HS-27A (cell line): ENCODE data around the gene HNRNPA3.
"Not testable (repeated sequence)": the region's sequence is repeated elsewhere in the genome, so short reads cannot be mapped to it uniquely, and the experiment has no call there.

ENCODE experiments used
- DNase-seq: peaks from one replicate; pipeline ENCODE4 v3.0.0-alpha.2; 2012; ENCODE audit warnings: low read depth, missing footprints

Gene HNRNPA3

GRCh38 chr2:177188482-177189469, 23.8 kb upstream of the HNRNPA3 start:
- DNase-seq: no peak

GRCh38 chr2:177190941-177191340, 21.7 kb upstream of the HNRNPA3 start:
- no peak for DNase-seq

GRCh38 chr2:177192788-177193187, 19.8 kb upstream of the HNRNPA3 start:
- DNase-seq: no peak

- DNase-seq: no peak
Measured at GRCh38 chr2:177193240-177193639, 19.4 kb upstream of the HNRNPA3 start.

- DNase-seq: no peak
Measured at GRCh38 chr2:177195194-177195593, 17.4 kb upstream of the HNRNPA3 start.

DNA sequence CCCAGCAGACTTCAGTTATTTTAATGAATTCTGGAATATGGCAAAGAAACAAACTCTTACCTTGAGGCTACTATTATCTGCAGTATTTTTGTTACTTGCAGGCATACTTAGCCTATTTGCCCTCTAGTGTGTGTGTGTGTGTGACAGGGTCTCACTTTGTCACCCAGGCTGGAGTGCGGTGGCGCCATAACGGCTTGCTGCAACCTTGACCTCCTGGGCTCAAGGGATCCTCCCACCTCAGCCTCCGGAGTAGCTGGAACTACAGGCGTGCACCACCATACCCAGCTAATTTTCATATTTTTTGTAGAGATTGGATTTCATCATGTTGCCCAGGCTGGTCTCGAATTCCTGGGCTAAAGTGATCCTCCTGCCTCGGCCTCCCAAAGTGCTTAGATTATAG, 12.2 kb upstream of the HNRNPA3 start:
- DNase-seq: not testable (repeated sequence)

GRCh38 chr2:177201919-177202346, 10.7 kb upstream of the HNRNPA3 start:
- DNase-seq: no peak

DNA sequence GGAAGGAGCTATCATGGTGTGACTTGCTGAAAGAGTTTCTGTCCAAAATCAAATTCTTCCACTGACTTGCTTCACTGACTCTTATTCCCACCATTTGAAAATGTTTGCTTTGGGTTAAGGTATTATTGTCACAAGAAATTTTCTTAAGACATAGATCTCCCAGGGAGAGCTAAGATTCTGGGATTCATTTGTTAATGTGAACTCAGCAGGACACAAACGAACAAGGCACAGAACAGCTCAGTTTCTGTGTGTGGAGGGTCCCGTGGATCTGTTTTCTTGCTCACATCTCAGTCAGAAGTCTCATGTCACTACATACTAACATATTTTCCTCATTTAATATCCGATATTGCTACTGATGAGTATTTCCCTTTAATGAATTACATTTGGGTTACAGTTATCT, 8.2 kb upstream of the HNRNPA3 start:
- DNase-seq: no peak

DNA sequence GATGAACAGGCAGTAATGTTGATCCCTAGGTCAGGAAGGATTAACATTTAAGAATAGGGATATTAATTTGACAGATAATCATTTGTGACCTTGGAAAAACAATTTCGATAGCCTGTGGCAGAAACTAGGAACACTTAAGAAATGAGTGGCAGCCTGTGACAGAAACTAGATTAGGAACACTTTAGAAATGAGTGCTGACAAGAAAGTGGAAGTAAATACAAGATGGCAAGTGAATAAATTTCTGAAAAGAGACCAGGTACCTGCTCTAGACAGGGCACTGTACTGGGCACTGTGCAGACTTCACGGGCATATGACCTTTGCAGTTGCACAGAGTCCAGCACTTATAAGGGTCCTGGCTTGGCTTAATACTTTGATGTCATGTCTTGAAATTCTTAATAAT, 5.5 kb upstream of the HNRNPA3 start:
- DNase-seq: no peak

GRCh38 chr2:177211169-177211568, 1.4 kb upstream of the HNRNPA3 start:
- no peak for DNase-seq

GRCh38 chr2:177211576-177212105, 953 bp upstream of the HNRNPA3 start:
- no peak for DNase-seq

- peak; percentile 51 for DNase-seq
Measured at GRCh38 chr2:177212891-177213856, 580 bp downstream of the HNRNPA3 start.

DNA sequence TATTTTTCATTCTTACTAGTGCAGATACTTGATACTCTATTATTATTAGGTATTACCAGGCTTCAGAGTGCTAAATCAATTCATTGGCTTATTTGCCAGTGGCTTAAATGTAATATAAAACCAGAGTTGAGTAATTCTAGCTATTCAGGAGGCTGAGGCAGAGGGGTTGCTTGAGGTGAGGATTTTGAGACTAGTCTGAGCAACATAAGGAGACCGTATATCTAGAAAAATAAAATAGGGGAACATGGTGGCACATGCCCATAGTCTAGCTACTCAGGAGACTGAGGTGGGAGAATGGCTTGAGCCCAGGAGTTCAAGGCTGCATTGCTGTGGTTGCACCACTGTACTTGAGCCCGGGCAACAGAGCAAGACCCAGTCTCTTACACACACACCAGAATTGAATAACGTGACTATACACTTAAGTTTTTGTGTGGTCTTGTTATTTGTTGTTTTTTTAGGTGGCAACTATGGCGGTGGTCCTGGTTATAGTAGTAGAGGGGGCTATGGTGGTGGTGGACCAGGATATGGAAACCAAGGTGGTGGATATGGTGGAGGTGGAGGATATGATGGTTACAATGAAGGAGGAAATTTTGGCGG, 4.8 kb downstream of the HNRNPA3 start:
- DNase-seq: no peak

- DNase-seq: not testable (repeated sequence)
Measured at GRCh38 chr2:177219787-177220186, 7.2 kb downstream of the HNRNPA3 start.

- DNase-seq: no peak
Measured at GRCh38 chr2:177221534-177221933, 8.9 kb downstream of the HNRNPA3 start.

DNA sequence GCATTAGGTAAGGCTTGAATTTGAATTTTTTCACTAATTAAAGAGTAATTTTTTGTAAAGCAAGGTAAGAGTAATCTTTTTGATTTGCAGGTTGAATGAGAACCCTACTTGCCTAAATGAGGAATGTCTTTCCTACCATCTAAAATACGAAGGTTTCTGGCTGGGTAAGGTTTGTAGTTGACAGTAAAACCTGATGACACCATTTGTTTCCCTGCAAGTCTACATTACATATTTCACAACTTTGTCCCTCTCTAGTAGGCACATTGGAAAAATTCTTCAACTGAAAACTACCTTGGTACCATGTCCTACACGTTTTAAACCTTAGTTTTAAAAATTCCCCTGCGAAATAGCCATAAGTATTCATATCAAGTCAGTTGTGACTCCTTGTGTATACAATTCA, 9.4 kb downstream of the HNRNPA3 start:
- DNase-seq: no peak

DNA sequence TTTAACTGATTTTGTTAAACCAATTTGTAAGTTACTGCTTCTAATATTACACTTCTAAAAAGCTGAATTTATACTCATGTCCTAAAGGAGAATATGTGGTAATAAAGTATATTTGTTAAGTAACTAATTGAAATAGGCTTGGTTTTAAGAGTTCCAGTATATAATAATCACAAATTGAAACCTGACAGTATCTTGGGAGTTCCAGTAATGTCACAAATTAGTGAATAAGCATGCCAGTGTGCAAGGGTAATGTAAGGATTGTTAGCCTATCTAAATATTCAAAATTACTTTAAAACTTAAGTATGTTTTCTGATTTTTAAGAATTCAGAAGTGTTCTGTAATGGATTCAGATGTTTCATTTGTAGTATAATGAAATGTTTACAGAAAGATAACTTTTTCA, 10.8 kb downstream of the HNRNPA3 start:
- not testable (repeated sequence) for DNase-seq

DNA sequence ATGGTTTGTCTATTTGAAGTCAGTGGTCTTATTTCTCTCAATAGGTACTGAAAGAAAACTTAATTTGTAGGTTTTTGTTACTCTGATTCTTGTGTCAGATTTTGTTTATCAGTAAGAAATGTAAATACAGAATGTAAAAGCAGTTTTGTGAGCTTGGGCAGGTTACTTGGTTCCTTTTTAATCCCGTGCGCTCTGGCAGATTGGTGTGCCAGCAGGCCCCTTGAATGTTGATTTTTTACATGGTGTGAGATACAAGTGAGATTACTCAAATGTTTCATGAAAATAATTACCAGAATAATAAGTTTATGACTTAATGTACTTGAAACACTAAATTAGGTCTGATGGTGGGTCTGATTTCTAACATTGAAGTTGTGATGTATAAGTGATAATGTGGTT, 13.4 kb downstream of the HNRNPA3 start:
- no peak for DNase-seq

DNA sequence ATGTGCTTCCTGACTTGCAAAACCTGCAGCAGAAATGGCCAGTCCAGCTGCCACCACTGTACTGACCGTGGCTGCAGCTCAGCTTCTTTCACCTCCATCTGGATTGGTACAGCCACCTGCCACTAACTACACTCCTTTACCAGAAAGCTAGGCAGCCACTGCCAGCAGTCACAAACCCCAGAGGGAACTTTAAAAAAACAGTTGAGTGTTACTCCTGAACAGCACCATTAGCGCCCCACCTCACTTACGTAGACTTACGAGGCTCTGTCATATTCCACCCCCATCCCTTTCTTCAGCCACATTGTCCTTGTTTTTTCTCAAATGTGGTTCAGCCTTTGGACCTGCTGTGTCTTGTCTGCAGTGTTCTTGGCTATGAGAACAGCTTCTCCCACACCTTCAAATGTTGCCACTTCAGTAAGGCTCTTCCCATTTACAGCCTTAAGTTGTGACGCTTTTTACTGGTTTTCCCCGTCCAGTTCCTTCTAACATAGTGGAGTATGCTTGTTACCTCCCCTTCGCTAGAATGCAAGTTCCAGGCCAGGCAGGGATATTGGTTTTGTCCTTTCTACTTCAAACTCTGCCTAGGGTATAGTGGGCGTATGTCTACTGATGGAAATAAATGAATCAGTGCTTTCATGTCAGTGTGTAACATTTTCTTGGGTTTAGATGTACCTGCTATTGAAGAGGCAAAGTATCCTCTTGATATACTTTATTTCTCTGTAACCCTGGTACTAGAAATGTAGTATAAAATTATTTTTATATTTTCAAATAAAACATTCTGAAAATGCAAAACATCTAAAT, 17.0 kb downstream of the HNRNPA3 start:
- DNase-seq: no peak

DNA sequence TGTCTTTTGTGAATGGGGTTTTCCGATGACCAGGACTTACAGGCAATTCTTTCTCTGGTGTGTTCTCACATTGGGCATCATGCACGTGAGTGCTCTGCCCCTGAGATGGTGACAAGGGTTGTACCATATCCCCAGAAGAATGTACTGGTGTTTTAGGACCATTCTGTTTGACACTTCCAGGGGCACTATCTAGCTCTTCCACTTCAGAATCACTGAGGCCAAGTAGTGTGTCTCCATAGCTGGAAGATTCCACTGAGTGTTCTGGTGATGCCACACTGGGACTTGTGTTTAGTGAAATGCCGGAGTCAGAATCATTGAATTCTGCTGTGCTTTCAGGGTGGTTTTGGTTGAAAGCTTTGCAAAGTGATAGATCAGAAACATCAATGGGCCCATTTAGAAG, 18.7 kb downstream of the HNRNPA3 start:
- no peak for DNase-seq

- DNase-seq: no peak
Measured at GRCh38 chr2:177232098-177232704, 19.6 kb downstream of the HNRNPA3 start.
